Measurements from ENCODE around the gene SINHCAF.
"Not testable (repeated sequence)": the region's sequence is repeated elsewhere in the genome, so short reads cannot be mapped to it uniquely, and the experiment has no call there.

SINHCAF gene, protein sequence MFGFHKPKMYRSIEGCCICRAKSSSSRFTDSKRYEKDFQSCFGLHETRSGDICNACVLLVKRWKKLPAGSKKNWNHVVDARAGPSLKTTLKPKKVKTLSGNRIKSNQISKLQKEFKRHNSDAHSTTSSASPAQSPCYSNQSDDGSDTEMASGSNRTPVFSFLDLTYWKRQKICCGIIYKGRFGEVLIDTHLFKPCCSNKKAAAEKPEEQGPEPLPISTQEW

DNA sequence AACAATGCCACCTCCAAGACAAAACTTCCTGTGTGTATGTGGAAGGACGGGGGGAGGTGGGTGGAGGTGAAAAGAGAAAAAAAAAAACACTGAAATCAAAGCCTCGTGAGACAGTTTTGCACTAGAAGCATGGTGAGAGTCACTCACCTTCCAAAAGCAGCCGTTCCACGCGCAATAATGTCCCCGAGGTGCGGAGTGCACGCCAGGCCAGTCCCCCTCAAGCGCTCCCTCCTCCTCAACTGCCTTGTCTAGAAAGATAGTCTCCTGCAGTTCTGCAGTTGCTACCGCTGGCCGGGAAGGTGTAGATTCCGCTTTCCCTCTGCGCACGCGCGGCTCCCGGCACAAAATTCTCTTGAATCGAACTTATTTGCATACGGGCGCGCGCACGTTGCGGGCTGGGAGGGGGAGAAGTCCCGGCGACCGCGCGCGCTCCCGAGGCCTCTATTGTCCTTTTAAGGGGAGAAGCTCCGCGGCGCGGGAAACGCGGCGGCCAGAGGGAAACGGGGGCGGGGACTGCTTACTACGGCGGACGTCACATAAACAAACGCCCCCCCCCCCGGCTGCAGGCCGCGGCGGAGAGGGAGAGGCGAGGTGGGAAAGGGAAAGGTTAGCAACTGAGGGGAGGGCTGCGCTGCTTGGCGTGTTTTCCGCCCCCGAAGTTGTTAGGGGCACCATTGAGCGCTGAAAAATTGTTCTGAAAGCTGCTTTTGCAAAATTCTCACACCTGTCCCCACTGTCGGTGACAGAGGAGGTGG, at the start of gene SINHCAF:
TSS of gene SINHCAF (minus strand) at position 274 of the 755 bp plus-strand sequence. CDS start 27,946 bp downstream, outside the sequence.
- DNase-seq (ENCODE audit: low read depth in 2 of 2), result peak; percentile 98

DNA sequence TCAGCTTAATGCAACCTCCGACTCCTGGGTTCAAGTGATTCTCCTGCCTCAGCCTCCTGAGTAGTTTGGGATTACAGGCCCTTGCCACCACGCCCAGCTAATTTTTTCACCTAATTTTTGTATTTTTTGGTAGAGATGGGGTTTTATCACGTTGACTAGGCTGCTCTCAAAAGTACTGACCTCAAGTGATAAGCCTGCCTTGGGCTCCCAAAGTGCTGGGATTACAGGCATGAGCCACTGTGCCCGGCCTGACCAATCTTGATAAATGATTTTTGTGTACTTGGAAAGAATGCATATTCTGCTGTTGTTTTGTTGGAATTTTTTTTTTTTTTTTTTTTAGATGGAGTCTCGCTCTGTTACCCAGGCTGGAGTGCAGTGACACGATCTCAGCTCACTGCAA, 49.5 kb upstream of the SINHCAF start:
- not testable (repeated sequence) for DNase-seq (ENCODE audit: low read depth in 2 of 2)

DNA sequence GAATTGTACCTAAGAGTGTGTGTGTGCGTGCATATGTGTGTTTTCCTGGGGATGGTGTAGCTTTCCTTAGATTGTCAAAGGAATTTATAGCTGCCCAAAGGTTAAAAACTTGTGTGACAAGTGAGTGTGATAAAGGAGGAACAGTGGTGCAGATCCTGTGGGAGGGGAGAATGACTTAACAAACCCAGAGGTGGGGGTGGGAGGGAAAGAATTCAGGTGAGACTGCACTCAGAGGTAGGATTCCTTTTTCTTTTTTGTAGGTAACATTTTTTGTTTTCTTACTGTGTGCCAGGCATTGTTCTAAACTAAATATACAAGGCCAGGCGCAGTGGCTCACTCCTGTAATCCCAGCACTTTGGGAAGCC, 45.3 kb upstream of the SINHCAF start:
- DNase-seq (ENCODE audit: low read depth in 2 of 2), result no peak

DNA sequence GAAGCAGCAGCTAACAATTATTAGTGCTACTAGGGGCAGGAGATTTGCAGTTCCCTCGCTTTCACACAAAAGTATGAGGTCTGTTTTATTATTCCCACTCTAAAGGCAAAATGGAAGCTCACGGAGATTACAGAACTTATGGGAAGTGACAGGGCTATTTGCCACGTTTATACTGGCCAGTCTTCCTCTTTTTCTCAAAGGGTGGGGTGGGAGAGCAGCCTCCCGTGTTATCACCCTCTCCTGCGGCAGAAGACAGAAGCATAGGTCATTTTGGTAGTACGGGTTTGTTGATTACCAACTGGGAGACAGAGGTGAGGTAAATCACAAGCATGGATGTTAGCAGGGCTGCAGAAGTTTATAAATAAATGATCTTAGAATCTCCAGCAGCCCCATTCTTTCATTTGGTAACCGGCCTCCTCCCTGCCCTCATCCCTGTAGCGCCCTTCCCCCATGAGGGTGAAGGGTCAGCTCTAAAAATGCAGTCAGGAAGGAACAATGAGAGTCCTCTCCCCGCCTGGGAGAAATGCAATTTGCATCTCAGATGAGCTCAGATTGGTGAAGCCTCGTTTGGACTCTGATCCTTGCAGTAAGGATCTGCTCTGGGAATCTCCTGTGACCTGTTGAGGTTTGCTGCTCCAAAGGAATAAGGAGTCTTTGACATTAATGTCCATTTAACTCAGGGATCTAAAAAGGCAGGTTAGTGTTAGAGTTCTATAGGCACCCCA, 44.7 kb upstream of the SINHCAF start:
- DNase-seq (ENCODE audit: low read depth in 2 of 2), result no peak

DNA sequence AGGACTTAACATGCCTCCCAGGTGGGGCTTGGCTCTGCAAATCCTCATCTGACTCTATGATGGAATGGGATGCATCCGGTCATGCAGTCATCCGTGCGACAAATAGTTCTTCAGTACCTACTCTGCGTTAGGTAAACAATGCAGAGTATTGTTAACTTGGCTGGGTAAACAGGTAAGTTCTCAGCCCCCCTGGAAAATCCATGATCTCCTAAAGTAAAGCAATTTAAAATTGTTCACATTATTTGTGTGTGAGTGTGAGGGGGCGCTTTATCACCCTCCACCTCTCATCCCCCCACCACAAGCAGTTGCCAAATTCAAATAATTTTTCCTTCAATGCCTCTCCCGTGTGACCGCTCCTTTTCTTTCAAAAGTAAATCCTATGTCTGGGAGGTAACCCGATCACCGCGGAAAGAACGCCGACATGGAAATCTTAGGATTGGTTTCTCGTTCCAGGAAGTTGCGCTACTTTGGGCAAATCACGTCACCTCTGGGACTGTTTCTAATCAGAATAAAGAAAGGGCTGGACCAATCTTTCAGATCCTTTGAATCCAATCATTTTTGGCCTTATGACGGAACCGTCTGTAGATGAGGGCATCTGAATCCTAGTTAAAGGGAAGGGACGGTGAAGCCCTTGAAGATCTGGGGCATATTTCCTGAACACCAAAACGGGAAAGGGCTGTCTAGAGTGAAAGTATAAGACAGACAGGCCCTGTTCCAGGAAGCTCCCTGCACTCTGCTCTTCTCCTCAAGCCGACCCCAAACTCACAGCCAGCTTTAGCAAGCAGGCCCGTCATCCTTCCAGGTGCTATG, 44.0 kb upstream of the SINHCAF start:
- DNase-seq (ENCODE audit: low read depth in 2 of 2), result no peak

DNA sequence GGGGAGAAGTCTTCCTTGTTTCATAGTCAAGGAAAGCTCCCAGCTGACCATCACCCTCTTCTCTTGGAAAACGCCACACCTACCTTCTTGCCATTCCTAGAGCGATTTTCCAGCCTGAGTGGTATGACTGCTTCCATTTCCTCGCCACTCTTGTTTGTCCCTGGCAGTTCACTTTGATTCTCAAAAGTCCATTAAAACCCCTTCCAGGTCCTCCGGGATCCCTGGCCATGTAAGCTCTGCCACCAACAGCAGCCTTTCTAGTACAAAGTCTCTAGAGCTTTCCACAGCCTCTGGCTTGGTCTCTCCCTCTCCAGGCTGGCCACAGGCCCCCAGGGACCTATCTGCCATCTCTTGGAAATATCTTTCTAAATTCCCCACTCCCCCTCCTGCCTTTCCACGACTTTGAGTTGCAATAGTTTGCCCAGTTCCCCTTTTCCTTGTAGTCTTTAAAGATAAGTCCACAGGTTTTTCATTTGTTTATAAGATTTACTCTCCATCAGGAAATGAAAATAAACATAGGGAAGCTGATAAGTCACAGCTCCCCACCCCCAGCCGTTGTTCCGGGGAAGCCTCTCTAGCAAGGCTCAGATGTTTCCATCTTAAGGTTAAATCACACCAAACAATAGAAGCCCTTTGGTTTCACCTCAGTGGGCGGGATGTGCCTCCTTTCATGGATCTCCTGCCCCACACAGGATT, 42.9 kb upstream of the SINHCAF start:
- no peak for DNase-seq (ENCODE audit: low read depth in 2 of 2)

DNA sequence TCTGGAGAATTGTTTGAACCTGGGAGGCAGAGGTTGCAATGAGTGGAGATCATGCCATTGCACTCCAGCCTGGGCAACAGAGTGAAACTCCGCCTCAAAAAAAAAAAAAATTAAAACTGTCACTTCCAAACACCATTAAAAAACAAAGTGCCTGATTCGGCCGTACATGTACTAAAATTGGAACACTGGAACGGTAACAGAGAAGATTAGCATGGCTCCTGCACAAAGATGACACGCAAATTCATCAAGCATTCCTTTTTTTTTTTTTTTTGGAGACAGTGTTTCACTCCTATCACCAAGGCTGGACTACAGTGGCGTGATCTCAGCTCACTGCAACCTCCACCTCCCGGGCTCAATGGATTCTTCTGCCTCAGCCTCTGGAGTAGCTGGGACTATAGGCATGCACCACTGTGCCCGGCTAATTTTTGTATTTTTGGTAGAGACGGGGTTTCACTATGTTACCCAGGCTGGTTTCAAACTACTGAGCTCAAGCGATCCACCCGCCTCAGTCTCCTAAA, 40.2 kb upstream of the SINHCAF start:
- no peak for DNase-seq (ENCODE audit: low read depth in 2 of 2)

DNA sequence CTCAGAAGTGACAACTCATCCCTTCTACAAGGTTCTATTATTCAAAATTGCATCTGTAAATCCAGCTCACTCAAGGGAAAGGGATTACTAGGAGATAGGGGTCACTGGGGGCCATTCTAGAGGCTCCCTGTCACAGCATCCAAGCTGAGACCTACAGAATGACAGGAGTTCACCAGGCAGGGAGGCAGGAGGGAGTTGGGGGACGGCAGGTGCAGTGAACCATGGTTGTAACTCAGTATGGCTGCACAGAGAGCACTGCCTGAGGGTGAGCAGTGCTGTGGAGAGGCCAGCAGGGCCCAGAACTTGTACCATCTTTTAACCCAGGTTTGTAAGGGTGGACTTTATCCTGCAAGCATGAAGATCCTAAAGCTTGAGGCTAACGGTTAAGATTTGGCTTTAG, 37.9 kb upstream of the SINHCAF start:
- no peak for DNase-seq (ENCODE audit: low read depth in 2 of 2)

DNA sequence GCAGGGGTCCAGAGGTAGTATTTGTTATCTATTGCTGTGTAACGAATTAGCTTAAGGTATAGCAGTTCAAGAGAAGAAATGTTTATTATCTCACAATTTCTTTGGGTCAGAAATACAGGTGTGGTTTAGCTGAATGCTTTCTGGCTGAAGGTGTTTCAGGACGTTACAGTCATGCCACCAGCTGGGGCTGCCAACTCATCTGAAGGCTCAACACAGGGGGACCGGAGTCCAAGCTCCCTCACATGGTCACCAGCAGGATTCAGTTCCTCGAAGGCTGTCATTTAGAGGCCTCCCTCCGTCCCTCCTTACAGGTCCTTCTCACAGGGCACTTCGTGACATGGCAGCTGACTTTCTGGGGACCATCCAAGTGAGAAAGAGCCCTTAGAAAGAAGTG, 37.5 kb upstream of the SINHCAF start:
- no peak for DNase-seq (ENCODE audit: low read depth in 2 of 2)

DNA sequence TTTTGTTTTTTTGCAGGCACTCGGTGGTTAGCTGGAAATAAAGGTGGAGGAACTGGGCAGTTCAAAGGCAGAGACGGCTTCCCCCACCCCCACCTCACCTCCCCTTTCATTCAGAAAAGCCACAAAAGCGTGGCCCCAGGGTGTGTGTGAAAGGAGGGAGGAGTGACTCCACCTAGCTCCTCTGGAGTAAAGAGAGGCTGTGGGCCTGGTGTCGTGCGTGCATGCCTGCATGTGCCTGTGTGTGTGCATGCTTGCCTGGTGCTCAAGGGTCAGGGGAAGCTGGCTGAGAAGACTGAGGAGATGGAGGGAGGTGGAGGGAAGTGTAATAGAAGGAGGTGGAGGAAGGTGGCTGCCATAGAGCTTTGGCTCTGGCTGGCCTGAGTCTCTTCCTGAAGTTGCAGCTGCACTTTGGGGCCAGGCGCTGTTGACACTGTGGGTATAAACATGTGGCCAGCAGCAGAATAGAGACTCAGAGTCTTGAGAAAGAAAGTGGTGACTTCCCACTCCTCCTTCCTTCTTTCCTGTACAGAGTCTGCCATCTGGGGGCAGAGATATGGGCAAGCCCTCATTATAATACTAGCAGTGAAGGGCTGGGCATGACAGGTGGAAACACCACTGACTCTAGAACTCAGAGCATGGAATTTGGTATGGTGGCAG, 36.9 kb upstream of the SINHCAF start:
- no peak for DNase-seq (ENCODE audit: low read depth in 2 of 2)

DNA sequence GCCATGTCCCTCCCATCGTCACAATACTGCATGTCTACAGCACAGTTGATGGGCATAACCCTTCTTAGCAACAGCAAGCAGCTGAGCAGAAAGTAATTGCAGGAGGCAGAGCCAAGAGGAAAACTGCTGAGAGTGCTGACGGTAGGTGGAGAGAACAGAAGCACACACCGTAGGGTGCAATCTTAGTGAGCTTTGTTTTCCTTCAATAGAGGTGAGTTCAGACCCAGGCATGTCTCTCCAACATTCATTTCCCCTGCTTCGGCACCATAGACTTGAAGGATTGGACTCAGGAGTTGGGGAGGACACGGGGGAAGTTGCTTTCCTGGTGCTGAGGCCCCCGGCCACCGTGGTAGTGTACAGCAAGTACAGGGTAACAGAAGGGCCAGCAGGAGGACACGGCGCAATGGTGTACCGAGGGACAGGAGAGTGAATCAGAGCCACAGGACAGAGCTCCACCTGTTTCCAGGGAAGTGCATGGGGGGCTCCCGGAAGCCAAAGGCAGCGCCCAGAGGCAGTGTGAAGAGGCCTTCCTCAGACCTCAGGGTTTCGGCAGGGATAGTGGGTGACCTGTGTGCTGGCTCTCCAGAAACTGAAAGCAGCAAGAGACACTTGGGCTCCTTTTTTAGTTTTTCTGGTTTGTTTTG, 36.3 kb upstream of the SINHCAF start:
- no peak for DNase-seq (ENCODE audit: low read depth in 2 of 2)

DNA sequence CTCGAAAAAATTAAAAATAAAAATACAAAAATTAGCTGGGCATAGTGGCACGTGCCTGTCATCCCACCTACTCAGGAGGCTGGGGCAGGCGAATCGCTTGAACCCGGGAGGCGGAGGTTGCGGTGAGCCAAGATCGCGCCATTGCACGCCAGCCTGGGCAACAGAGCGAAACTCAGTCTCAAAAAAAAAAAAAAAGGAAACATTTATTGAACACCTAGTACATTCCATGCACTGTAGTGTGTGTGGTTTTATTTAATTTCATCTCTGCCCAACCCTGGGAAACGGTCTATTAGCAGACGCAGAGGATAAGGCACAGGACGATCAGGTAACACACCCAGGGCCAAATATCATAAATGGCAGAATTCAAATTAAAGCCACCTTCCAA, 35.8 kb upstream of the SINHCAF start:
- no peak for DNase-seq (ENCODE audit: low read depth in 2 of 2)

DNA sequence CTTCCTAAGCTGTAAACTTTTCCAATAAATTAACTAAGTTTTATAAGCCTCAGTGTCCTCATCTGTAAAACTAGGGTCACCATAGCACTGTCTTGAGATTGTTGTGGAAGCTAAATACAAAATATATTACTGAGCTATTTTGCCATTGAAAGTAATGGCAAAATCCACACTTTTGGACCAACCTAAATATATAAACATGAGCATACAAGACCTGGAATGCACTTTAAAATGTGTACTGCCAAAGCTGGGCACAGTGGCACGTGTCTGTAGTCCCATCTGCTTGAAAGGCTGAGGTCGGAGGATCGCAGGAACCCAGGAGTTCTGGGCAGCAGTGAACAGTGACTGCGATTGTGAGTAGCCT, 29.8 kb upstream of the SINHCAF start:
- no peak for DNase-seq (ENCODE audit: low read depth in 2 of 2)

DNA sequence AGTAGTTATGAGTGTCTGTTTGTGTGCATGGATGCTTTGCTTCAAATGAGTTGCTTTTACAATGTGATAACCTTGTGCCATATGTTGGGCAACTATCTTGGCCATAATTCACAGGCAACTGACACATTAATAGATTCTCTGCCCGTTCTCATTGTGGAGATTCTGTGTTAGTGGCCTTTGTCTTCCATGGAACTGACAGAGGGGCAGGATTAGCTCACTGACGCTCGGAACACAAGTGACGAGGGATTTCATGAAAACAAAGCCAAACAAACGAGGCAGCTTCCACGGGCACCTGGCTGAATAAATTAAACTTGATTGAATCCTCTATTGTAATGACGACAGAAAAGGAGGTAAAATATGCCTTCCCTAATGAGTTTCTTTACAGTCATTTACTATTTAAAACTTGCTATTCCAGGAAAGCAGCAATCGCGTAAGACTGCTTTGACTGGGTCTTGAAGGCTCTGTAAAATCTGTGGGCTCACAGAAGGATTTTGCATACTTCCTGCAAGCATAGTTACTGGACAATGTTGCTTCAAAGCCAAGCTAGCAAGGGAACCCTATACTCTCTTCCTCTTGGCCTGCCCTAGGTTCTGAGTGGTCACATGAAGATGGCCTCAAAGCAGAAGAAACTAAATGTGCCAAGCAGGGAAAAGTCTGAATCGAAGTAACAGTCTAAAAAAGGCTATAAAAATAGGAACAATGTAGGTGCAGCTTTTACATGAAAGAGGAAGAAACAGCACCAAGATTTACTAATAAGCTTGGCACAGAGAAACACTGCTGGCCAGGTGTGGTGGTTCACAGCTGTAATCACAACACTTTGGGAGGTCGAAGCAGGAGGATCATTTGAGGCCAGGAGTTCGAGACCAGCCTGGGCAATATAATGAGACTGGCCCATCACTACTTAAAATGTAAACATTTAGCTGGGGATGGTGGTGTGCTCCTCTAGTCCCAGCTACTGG, 28.1 kb upstream of the SINHCAF start:
- no peak for DNase-seq (ENCODE audit: low read depth in 2 of 2)

DNA sequence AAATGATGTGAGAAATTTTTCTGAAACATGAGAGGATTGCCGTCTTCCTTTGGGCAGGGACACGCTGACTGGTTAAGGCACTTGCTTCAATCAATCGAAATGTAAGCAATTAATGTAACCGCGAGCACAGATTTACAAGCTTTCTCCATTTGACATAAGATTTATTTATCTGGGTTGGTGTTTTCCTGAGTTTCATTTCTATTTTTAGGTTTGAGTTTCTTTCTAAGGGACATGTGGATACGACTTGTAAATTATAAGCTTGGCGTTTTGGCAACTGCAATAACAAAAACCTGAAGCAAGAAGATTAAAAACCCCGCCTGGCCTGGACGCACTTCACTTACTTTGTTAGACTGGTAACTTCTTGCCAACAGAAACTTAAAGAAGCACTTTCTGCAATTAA, 20.3 kb upstream of the SINHCAF start:
- no peak for DNase-seq (ENCODE audit: low read depth in 2 of 2)

DNA sequence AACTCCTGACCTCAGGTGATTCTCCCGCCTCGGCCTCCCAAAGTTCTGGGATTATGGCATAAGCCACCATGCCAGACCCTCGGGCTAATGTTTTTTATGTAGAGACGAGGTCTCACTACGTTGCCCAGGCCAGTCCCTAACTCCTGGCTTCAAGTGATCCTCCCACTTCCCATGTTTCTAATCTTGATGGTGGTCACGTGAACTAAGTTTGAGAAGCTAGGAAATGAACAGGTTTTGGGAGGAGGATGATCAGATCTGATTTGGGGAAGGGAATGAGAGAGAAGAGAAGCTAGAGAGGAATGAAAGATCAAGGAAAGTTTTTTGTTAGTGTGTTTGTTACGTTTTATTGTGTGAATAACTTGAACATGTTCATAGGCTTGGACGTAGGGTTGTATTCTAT, 17.2 kb upstream of the SINHCAF start:
- no peak for DNase-seq (ENCODE audit: low read depth in 2 of 2)

DNA sequence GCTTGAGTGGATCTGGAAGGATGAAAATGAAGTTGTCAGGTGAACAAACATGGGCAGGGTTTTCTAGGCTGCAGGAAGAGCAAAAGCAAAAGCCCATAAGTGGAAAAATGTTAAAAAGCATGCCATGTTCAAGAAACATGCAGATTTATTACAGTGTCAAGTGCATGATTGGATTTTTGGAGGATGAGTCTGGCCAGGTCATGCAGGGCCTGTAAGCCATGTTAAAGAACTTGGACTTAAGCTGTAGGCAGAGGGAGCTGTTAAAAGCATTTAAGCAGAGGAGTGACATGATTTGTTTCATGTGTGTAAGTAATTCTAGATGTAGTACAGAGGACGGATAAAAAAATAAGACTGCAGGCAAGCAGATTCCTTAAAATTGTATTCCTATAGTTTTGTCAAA, 16.3 kb upstream of the SINHCAF start:
- DNase-seq (ENCODE audit: low read depth in 2 of 2), result no peak

DNA sequence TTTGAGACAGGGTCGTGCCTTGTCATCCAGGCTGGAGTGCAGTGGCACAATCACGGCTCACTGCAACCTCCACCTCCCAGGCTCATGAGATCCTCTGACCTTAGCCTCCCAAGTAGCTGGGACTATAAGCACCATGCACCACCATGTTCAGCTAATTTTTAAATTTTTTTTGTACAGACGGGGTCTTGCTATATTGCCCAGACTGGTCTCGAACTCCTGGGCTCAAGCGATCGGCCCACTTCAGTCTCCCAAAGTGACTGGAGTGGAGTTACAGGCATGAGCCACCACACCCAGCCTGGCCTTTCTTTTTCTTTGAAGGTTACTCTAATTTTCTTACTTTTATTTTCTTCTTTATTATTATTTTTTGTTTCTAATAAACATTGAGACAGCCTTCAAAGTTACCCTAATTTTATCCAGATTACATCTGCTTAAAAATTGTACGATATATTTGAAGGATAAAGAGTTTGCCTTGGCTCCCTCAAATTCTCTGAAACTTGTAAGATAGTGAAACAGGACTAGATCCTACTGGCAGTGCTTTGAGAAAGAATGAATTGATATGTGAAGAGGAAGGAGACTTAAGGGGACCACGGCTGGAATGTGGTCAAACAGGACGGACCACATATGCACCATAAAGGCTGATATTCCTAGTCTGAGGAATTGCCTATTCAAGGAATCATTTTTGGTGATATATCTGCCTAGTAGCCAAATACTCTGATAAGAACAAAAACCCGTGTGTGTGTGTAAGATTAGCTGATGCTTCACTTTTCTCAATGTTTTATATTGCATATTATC, 14.1 kb upstream of the SINHCAF start:
- DNase-seq (ENCODE audit: low read depth in 2 of 2), result no peak

Measured in activated CD8-positive, alpha-beta memory T cell treated with anti-CD3 and anti-CD28 coated beads for 4 hours (primary cell).